Right atrium auricular region (tissue), 2 donors: ENCODE measurements around the gene GRK5. TPM values are rescaled to one million over a fixed set of nuclear protein-coding genes. Genes with fewer than 3 reads are reported as not detected.

Experiments used
- DNase-seq: peaks from one replicate; pipeline ENCODE4 v3.0.0-alpha.2; 2019; ENCODE audit warnings: low spot score
- H3K27ac ChIP-seq, 2 donors: fragments of 200-600 bp; sonication (generic); 1 replicate in 1 of 2; 2 replicates in 1 of 2; pipeline ENCODE4 v1.5.1; 2016 to 2019
- H3K27me3 ChIP-seq, 2 donors: fragments of 200-600 bp; sonication (generic); one replicate each; pipeline versions ENCODE4 v1.5.1 to v1.6.0; 2017 to 2019
- H3K36me3 ChIP-seq: fragments of 200-600 bp; sonication (generic); one replicate; pipeline ENCODE4 v1.5.1; 2016
- H3K4me1 ChIP-seq, 2 donors: fragments of 200-600 bp; sonication (generic); one replicate each; pipeline versions ENCODE4 v1.5.1 to v1.6.0; 2017 to 2019
- H3K4me3 ChIP-seq, 2 donors: fragments of 200-600 bp; sonication (generic); 1 replicate in 1 of 2; 2 replicates in 1 of 2; pipeline ENCODE4 v1.5.1; 2017 to 2019; ENCODE audit warnings: mild to moderate bottlenecking in 1 of 2, moderate library complexity in 1 of 2
- H3K9me3 ChIP-seq, 2 donors: fragments of 200-600 bp; sonication (generic); one replicate each; pipeline ENCODE4 v1.5.1; 2019
- CTCF ChIP-seq, 2 donors: fragments of 200-600 bp; sonication (generic); IDR thresholded peaks; one replicate each; pipeline ENCODE4 v1.5.1; 2019; ENCODE audit warnings: antibody characterized with exemption in 2 of 2
- total RNA-seq, 2 donors: library from RNA; depleted of rRNA; stranded (reverse); fragments of >200 nt; gene quantifications; one replicate each; pipeline ENCODE4 v1.1.0, GENCODE V29; 2016

The GRK5 gene
- total RNA-seq, 2 donors from 2014 or later, result 19.2 to 53.8 TPM

- TF ChIP-seq CTCF (IDR thresholded peaks at IDR 0.05), result no peak
- DNase-seq, result no peak
- H3K4me1 ChIP-seq, result peaks cover 0 to 3% of the 10 kb centered on the region in 2 donors
Measured at GRCh38 chr10:119469325-119469707, 261.9 kb downstream of the GRK5 start.

DNA sequence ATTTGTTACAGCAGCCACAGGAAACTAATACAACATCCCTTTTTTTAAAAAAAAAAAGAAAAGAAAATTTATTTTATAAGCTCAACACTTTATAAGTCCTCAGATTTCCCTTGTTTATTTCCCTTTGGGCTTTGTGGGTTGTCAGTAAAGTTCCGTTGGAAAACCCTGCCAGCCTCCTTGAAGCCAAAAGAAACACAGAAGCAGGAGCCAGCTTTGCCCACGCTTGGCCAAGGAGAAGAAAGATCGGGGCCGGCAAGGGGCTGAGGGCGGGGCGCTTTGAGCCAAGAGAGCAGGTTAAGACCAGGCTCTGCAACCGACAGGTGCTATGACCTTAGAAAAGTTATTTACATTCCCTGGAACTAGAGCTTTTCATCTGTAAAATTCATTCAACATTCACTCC lies 262.5 kb downstream of the GRK5 start:
- Histone ChIP-seq H3K4me1 (peaks cover 0 to 3% of the 10 kb centered on the region in 2 donors), H3K4me3 (no peak overlapping the region), H3K36me3 (no peaks in the 10 kb centered on the region), H3K27ac (no peak overlapping the region), H3K27me3 (no peaks in the 10 kb centered on the region), H3K9me3 (no peaks in the 10 kb centered on the region)
- TF ChIP-seq CTCF (IDR thresholded peaks at IDR 0.05), result no peak
- DNase-seq, result no peak

More at GRCh38 chr10:119469325-119469707, 261.9 kb downstream of the GRK5 start:
- H3K27me3 ChIP-seq, result no peaks in the 10 kb centered on the region
- H3K27ac ChIP-seq, result no peak overlapping the region
- no peaks in the 10 kb centered on the region for H3K9me3 ChIP-seq
- H3K36me3 ChIP-seq, result no peaks in the 10 kb centered on the region
- no peak overlapping the region for H3K4me3 ChIP-seq

DNA sequence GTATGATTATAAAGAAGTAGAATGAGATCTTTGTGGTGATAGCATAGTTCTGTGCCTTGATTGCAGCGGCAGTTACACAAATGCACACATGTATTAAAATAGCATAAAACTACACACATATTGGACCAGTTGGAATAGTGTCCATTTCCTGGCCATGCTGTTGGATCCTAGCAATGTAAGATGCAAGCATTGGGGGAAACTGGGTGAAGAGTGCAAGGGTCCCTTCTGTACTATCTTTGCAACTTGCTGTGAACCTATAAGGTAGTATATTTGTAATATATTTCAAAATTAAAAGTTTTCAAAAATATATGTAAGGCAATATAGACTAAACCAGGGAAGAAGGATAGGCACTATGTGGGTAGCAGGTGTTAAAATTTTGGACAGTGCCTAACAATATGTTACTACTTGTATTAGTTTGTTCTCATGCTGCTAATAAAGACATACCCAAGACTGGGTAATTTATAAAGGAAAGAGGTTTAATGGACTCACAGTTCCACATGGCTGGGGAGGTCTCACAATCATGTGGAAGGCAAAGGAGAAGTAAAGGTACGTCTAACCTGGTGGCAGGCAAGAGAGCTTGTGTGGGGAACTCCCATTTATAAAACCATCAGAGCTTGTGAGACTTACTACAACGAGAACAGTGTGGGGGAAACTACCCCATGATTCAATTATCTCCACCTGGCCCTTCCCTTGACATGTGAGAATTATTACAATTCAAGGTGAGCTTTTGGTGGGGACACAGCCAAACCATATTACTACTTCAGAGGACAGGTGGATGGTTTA lies 263.7 kb downstream of the GRK5 start:
- peaks cover 0 to 3% of the 10 kb centered on the region in 2 donors for H3K4me1 ChIP-seq
- H3K4me3 ChIP-seq, result no peak overlapping the region
- TF ChIP-seq CTCF (IDR thresholded peaks at IDR 0.05), result no peak
- H3K27ac ChIP-seq, result no peak overlapping the region
- H3K27me3 ChIP-seq, result no peaks in the 10 kb centered on the region
- no peak for DNase-seq
- H3K36me3 ChIP-seq, result no peaks in the 10 kb centered on the region
- H3K9me3 ChIP-seq, result no peaks in the 10 kb centered on the region

- no peak overlapping the region for H3K27ac ChIP-seq
- H3K27me3 ChIP-seq, result no peaks in the 10 kb centered on the region
- no peaks in the 10 kb centered on the region for H3K4me1 ChIP-seq
- H3K36me3 ChIP-seq, result no peaks in the 10 kb centered on the region
- H3K4me3 ChIP-seq, result no peak overlapping the region
- DNase-seq, result no peak
- TF ChIP-seq CTCF (IDR thresholded peaks at IDR 0.05), result no peak
- H3K9me3 ChIP-seq, result no peaks in the 10 kb centered on the region
Measured at GRCh38 chr10:119473771-119474170, 266.4 kb downstream of the GRK5 start.

DNA sequence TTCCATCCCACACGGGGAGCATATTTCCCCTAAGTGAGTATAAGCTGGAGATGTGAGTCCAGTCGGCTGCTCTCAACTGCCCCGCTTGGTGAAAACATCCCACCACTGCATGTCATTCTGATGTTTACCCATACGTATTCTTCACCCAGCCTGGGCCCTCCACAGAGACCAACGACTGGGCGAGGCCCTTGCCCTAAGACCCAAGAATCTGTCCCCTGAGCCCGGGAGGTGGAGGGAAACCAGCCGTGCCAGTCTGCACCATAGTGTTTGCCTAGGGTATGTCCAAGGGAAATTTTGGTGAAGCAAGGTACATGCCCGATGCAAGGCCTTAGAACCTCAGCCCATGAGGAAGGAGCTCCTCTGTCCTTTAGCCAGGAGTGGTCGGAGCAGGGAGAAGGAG lies 267.2 kb downstream of the GRK5 start:
- Histone ChIP-seq H3K4me3 (no peak overlapping the region), H3K36me3 (no peaks in the 10 kb centered on the region), H3K27me3 (no peaks in the 10 kb centered on the region), H3K9me3 (no peaks in the 10 kb centered on the region), H3K4me1 (peaks cover 0 to 4% of the 10 kb centered on the region in 2 donors), H3K27ac (no peak overlapping the region)
- DNase-seq, result no peak
- TF ChIP-seq CTCF (IDR thresholded peaks at IDR 0.05), result no peak

- H3K4me3 ChIP-seq, result no peak overlapping the region
- no peak for TF ChIP-seq CTCF (IDR thresholded peaks at IDR 0.05)
- DNase-seq, result no peak
- H3K9me3 ChIP-seq, result no peaks in the 10 kb centered on the region
- H3K27ac ChIP-seq, result no peak overlapping the region
- no peaks in the 10 kb centered on the region for H3K27me3 ChIP-seq
- H3K36me3 ChIP-seq, result no peaks in the 10 kb centered on the region
- peaks cover 0 to 5% of the 10 kb centered on the region in 2 donors for H3K4me1 ChIP-seq
Measured at GRCh38 chr10:119477444-119477843, 270.1 kb downstream of the GRK5 start.
